Endothelial cell of umbilical vein (primary cell): Measurements from ENCODE around the gene ENOX2.

Experiments used
- JUN ChIP-seq: IDR thresholded peaks from 2 replicates; pipeline ENCODE4 v1.6.1; 2011; ENCODE audit warnings: borderline replicate concordance, low read depth; ENCODE audit not compliant: insufficient read length, insufficient read depth
- POLR2A ChIP-seq: IDR thresholded peaks from 2 replicates; pipeline ENCODE4 v1.6.1; 2012; ENCODE audit warnings: low read depth, mild to moderate bottlenecking, control low read depth, low read length

- TF ChIP-seq JUN (no peak), POLR2A (no peak)
Measured at GRCh38 chrX:130834830-130835229, 68.2 kb downstream of the ENOX2 start.
